HG03097 (cell line): ENCODE data around the gene RBMX.
"Not testable (repeated sequence)": the region's sequence is repeated elsewhere in the genome, so short reads cannot be mapped to it uniquely, and the experiment has no call there.

Source experiments
- ATAC-seq: cut with Tn5 transposase; IDR thresholded peaks from one replicate; pipeline ENCODE4 v1.9.1; 2021; ENCODE audit not compliant: unreplicated experiment, low FRiP score

Gene RBMX

DNA sequence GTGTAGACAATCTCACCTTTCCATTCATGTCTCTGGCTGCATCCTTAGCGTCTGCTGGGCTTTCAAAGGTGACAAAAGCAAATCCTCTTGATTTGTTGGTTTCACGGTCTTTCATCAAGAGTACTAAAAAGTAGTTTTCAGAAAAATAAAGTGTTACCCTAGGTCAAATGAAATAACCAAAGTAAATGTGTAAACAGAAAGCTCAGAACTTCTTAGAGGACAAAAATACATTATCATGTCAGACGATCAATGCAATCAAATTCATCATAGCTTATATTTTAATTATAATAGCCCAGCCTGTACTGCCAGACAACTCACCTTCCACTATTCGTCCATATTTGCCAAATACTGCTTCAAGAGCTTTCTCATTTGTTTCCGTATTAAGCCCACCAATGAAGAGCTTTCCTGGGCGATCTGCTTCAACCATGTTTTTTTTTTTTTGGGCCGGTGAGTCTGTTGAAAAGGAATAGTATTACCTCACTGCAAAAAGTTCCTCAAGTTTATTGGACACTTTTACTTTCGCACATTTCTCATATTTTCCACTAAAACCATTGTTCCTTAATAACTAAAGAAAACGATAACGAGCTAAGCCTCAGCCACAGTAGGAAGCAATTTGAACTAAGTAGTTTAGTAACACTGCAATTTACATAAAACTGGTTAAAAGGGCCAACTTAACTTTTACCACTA lies 1.4 kb downstream of the RBMX start:
- ATAC-seq: no peak

DNA sequence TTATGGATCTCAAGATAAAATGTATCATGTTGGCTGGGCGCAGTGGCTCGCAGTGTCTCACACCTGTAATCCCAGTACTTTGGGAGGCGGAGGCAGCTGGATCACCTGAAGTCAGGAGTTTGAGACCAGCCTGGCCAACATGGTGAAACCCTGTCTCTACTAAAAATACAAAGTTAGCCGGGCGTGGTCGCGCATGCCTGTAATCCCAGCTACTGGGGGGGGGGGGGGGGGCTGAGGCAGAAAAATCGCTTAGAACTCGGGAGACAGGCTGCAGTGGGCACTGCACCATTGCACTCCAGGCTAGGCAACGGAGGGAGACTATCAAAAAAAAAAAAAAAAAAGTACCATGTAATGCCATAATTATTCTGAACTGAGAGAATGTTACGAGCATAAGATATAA lies 2.1 kb downstream of the RBMX start:
- no peak for ATAC-seq

DNA sequence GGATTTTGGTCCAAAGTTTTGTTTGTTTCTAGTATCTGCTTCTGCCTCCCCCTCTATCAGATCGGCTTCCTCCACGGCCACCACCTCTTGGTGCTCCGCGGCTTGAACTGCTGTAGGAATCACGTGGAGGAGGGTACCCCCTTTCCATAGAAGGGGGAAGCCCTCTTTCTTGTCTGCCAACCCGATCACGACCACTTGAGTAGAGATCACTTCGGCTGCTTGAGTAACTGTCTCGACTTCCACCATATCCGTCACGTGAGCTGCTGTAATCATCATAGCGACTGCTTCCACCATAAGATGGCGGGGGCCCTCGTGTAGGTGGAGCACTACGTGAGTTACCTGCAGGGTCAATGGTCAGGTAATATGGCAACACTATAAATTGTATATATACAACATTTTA lies 6.4 kb downstream of the RBMX start:
- not testable (repeated sequence) for ATAC-seq

DNA sequence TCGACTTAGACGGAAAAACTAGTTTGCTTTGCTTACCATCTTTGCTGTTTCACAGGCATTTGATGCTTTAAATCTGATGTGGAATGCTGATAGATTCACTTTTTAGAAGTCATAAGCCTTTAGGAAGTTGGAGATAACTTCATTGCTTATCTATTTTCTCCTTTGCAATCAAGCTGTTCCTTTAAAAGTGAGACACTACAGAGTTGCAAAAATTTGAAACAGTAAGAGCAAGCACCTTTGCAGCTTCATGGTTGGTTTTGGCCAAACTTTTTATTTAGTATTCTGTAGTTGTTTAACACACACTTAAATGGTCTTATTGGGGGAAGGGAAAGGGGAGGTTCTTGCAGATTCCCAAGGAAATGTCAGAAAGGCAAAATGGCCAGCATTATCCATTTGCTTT lies 7.3 kb downstream of the RBMX start:
- ATAC-seq: not testable (repeated sequence)

DNA sequence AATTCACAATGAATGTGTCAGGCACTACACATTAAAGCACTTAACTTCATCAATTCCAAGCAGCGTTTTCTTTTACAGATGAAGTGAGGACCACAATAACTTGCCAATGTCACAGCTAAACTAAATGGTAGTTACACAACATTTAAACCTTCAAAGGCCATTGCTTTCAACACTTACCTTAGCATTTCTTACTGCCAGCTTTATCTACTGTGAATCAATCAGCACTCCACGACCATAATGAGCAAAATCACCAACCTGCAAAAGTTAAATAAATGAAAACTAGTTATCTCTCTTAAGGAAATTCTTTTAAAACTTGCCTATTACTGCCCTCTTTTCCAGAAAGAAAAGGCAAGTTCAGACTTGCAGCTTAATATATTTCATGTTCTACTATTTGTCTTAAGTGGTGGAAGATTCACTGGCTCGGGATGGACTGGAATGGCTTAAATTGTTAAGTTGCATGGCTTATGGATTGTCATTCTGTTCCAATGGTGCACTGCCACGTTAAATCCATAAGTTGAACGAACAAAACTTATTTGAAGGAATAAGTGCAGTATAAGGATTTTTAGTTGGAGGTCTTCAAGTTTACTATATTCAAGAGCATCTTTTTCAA lies 8.3 kb downstream of the RBMX start:
- no peak for ATAC-seq

DNA sequence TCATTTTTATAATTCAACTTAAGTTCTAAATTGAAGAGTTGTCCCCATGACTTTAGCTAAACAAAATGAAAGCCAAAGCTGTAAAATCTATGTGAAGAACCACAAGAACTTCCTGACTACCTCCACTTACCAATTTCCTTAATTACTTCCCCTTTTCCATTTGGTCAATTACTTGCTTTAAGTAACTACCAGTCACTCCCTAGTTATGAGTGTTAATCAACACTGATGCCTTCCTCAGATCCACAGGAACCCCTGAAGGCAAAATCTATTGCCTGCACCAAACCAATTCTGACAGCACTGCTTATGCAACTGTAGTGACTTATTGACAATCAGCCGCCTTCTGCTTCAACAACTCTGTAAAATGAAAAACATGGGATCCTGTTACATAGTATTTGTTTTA lies 10.5 kb downstream of the RBMX start:
- ATAC-seq: no peak

DNA sequence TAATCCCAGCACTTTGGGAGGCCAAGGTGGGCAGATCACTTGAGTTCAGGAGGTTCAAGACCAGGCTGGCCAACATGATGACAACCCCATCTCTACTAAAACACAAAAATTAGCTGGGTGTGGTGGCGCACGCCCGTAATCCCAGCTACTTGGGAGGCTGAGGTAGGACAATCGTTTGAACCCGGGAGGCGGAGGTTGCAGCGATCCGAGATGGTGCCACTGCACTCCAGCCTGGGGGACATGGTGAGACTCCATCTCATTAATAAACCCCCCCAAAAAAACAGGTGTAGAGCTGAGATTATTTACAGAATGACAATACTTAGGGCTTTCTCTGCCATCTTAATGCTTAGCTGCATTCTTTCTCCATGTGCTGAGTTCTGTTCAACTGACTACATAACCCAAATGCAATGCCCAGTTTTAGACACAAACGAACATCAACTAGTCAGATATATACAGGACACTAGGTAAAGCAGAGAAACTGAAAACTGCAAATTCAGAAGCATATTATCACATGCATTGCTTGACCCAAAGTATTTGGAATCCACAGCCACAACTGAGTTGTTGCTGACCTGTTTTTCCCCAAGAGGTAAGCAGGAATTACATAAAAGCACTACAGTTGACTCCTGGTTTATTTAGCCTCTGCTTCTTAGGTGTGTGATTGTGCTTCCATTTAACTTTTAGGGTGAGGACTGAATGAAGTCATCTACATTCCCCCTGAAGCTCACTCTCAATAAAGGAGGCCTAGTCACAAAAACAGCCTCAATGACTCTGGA lies 12.1 kb downstream of the RBMX start:
- ATAC-seq: no peak

DNA sequence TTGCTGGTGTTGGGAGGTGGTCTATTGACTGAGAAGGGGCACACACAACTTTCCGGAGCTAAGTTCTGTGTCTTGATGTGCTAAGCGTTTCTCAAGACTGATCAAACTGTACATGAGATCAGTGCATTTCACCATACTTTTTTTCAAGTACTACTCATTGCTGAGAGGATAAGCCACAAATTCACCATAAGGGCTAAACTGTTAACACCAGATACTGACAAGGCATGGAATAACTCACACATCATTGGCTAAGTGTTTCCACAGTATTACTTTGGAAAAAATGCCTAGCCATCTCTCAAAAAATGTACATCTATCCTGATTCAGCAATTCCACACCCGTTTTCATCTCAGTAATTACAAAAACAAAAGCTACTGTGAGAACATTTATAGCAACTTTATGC lies 13.0 kb downstream of the RBMX start:
- ATAC-seq: no peak

DNA sequence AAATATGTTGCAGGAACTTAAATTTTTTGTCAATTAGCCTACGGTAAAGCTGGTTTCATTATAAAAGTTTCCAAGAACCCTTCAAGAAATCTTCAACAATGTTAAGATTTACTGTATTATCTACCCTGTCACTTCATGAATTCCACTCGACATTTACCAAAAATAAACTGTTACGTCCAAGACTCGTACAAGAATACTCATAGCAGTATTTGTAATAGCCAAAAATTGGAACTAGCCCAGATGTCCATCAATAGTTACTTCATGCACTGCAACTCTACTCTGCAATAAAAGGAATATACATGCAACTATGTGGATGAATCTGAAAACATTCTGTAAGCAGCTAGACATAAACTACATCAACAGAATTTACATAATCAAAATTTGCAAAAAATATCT lies 13.4 kb downstream of the RBMX start:
- ATAC-seq: no peak

DNA sequence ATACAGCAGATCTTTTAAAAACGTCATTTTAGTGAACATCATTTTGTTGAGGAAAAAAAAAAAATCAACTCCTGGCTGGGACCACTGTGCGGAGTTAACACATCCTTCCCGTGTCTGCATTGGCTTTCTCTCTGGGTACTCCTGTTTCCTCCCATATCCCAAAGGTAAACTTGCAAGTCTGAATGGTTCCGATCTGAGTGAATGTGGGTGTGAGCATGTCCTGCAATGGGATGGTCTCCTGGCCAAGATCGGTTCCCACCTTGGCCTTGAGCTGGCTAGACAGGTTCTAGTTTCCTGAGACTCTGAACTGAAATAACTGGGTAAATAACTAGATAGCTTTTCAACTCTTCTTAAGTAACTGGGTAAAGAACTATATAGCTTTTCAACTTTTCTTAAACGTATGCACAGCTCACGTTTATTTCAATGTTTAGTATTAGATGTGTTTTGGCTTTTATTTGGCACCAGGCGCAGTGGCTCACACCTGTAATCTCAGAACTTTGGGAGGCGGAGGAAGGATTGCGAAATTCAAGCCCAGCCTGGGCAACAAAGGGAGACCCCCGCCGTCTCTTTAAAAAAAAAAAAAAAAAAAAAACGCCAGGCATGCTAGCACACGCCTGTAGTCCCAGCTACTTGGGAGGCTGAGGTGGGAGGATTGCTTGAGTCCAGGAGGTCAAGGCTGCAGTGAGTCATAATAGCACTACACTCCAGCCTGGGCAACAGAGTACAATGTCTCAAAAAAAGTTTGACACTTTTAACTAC lies 14.0 kb downstream of the RBMX start:
- no peak for ATAC-seq

DNA sequence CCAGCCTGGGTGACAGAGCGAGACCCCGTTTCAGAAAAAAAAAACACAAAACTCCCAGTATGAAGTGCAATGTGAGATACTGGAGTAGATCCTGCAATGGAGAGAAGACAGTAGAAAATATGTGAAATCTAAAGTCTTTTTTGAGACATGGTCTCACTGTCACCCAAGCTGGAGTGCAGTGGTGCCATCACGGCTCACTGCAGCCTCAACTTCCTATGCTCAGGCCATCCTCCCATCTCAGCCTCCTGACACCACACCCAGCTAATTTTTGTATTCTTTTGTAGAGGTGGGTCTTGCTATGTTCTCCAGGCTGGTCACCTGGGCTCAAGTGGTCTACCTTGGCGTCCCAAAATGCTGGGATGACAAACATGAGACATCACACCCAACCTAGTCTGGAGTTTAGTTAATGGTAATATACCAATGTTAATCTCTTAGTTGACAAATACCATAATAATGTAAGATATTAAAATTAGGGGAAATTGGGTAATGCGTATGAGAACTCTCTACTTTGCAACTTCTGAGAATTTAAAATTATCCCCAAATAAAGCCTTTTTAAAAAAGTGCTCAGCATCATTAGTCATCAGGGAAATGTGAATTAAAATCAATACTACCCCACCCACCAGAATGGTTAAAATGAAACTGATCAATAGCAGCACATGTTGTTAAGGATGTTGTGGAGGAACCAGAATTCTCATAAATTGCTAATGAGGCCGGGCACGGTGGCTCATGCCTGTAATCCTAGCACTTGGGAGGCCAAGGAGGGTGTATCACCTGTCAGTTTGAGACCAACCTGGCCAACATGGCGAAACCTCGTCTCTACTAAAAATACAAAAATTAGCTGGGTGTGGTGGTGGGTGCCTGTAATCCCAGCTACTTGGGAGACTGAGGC lies 15.0 kb downstream of the RBMX start:
- no peak for ATAC-seq

DNA sequence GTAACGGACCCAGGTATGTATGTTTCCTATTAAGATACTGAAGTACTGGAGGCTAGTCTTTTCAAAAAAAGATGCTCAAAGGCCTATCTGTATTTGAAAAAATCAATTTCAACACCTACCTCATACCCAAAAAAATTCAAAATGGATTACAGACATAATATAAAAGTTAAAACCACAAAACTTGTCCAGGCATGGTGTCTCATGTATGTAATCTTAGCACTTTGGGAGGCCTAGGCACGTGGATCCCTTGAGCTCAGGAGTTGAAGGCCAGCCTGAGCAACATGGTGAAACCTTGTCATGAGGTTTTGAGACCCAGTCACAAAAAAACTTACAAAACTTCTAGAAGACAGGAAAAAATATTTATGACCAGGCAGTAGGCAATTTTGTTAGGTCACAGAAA lies 16.7 kb downstream of the RBMX start:
- no peak for ATAC-seq

DNA sequence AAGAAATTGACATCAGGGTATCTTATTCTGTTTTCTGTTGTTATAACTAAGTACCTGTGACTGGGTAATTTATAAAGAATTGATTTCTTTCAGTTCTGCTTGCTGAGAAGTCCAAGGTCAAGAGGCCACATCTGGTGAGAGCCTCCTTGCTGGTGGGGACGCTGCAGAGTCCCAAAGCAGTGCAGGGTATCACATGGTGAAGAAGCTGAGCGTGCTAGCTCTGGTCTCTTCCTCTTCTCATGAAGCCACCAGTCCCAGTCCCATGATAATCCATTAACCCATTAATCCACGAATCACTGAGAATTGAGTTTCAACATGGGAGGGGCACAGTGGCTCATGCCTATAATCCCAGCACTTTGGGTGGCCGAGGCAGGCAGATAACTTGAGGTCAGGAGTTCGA lies 18.0 kb downstream of the RBMX start:
- ATAC-seq: no peak

DNA sequence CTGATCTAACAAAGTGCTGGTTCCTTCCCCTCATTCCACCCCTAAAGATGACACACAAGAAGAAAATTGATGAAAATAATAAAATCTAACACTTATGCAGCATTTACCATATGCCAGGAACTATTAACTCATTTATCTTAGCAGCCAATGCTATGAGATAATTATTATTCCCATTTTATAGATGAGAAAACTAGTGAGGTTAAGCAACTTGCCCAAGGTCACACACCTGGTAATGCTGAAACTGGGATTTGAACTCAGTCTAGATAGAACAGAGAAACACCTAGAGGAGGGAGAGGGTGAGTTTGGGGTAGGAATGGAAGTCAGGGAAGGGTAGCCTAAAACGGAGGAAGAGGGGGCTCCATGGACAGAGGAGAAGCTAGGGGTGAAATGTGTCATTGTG lies 18.6 kb downstream of the RBMX start:
- no peak for ATAC-seq

DNA sequence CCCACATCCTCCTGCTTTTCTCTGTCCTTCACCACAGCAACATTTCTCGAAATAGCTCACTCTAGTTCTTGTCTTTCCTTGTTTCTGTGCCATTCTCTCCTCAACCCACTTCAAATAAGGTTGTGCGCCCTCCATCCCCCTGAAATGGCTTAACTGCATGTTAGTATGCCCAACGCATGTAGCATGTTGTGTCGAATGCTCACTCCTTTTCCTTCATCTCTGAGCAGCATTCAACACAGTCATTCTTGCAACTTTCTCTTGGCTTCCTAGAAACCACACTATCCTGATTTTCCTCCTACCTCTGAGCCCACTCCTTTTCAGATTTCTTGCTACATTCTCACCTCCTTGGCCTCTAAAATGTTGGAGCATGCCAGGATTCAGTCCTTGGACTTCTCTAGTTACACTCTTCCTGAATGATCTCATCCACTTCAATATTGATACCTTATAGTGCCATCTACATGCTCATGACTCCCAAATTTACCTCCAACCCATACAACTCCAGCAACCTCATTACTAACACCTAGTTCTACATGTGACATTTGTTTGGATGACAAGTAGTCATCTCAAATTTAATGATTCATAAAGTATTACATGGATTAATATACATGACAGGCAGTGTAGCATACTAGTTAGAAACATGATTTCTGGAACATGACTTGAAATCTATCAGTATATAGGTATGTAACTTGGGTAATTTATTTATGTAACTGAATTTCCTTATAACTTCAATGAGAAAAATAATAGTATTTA lies 22.3 kb downstream of the RBMX start:
- ATAC-seq: no peak

DNA sequence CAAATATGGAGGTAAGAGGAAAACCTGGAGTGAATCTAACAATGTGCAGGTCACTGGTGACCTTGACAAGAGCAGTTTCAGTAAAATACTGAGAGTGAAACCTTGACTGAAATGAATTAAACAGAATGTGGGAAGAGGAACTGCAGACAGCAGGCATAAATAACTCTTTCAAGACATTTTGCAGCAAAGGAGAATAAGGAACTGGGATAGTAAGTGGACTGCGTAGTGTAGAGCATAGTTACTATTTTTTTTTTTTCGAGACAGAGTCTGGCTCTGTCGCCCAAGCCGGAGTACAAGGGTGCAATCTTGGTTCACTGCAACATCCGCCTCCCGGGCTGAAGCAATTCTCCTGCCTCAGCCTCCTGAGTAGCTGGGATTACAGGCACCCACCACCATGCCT lies 24.0 kb downstream of the RBMX start:
- no peak for ATAC-seq

DNA sequence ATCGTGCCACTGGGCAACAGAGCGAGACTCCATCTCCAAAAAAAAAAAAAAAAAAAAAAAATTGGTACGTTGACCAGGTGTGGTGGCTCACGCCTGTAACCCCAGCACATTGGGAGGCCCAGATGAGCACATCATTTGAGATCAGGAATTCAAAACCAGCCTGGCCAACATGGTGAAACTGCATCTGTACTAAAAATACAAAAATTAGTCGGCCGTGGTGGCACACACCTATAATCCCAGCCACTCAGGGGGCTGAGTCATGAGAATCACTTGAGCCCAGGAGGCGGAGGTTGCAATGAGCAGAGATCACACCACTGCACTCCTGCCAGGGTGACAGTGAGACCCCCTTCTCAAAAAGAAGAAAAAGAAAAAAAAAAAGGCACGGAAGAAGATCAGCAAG lies 24.5 kb downstream of the RBMX start:
- ATAC-seq: no peak

DNA sequence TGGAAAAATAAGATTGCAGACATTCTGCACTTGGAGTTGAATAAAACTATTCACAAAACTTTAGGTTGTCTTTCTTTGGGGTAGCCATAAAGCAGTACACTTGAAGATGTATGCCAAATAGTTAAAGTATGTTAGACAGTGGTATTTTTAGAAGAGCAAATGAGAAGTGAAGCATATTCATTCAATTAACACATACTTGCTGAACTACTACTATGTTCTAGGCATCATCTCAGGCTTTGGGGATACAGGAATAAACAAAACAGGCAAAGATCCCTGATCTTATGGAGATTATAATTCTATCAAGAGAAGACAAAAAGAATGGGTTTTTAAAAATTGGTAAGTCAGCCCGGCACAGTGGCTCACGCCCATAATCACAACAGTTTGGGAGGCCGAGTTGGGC lies 29.0 kb downstream of the RBMX start:
- ATAC-seq: no peak

DNA sequence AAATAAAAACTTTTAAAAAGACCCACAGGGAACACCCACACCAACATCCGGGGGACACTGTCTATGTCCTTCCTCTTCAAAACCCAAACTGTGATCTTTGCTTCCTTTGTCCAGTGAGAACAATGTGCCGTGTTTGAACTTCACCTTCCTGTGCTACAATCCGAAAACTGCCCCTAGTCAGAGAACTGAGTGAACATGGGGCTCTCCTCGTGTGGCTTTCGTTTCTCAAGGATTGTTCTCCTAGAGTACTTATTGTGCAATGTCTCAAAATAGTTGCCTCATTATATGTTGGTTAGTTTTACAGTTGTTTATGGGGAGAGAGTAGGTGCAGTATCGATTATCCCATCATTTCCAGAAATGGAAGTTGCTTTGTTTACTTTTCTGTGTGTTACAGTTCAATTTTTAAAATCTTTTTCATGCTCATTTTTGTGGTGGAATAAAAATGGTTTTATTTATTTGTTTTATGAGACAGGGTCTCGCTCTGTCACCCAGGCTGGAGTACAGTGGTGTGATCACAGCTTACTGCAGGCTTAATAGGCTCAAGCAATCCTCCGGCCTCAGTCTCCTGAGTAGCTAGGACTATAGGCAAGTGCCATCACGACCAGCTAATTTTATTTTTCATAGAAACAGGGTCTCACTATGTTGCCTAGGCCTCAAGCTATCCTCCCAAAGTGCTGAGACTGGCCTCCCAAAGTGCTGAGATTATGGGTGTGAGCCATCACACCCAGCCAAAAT lies 29.9 kb downstream of the RBMX start:
- ATAC-seq: no peak
